ENCODE data around the gene STYXL2.

Gene STYXL2

GRCh38 chr1:167061073-167061464 lies 32.8 kb upstream of the STYXL2 start:
- H3K27me3 ChIP-seq (replicated peaks; ENCODE audit: control insufficient read depth, insufficient read depth, low read length) = no peaks in the 10 kb centered on the region; the same call in 1 of the 2 replicates
- no peak for TF ChIP-seq CTCF (IDR thresholded peaks at IDR 0.05; ENCODE audit: insufficient read depth, low read length, poor library complexity, severe bottlenecking)
- no peak for DNase-seq (ENCODE audit: extremely low read depth, insufficient read length)
- no peaks in the 10 kb centered on the region for H3K36me3 ChIP-seq (ENCODE audit: control insufficient read depth, insufficient read depth, low read length)
- H3K4me3 ChIP-seq (replicated peaks; ENCODE audit: low read depth, low read length) = no peak overlapping the region

- H3K27me3 ChIP-seq (replicated peaks; ENCODE audit: control insufficient read depth, insufficient read depth, low read length) = no peaks in the 10 kb centered on the region; the same call in 1 of the 2 replicates
- no peak overlapping the region for H3K4me3 ChIP-seq (replicated peaks; ENCODE audit: low read depth, low read length)
- DNase-seq (ENCODE audit: extremely low read depth, insufficient read length) = no peak
- H3K36me3 ChIP-seq (ENCODE audit: control insufficient read depth, insufficient read depth, low read length) = no peaks in the 10 kb centered on the region
- TF ChIP-seq CTCF (IDR thresholded peaks at IDR 0.05; ENCODE audit: insufficient read depth, low read length, poor library complexity, severe bottlenecking) = no peak
Measured at GRCh38 chr1:167064621-167065020, 29.3 kb upstream of the STYXL2 start.

- Histone ChIP-seq H3K36me3 (ENCODE audit: control insufficient read depth, insufficient read depth, low read length) (no peaks in the 10 kb centered on the region), H3K27me3 (replicated peaks; ENCODE audit: control insufficient read depth, insufficient read depth, low read length) (no peaks in the 10 kb centered on the region; the same call in 1 of the 2 replicates), H3K4me3 (replicated peaks; ENCODE audit: low read depth, low read length) (no peak overlapping the region)
- DNase-seq (ENCODE audit: extremely low read depth, insufficient read length) = no peak
- no peak for TF ChIP-seq CTCF (IDR thresholded peaks at IDR 0.05; ENCODE audit: insufficient read depth, low read length, poor library complexity, severe bottlenecking)
Measured at GRCh38 chr1:167065471-167065870, 28.4 kb upstream of the STYXL2 start.

GRCh38 chr1:167066333-167067122 lies 27.3 kb upstream of the STYXL2 start:
- Histone ChIP-seq H3K36me3 (ENCODE audit: control insufficient read depth, insufficient read depth, low read length) (no peaks in the 10 kb centered on the region), H3K27me3 (replicated peaks; ENCODE audit: control insufficient read depth, insufficient read depth, low read length) (no peaks in the 10 kb centered on the region; the same call in 1 of the 2 replicates), H3K4me3 (replicated peaks; ENCODE audit: low read depth, low read length) (no peak overlapping the region)
- peak; percentile 68 for DNase-seq (ENCODE audit: extremely low read depth, insufficient read length)
- TF ChIP-seq CTCF (IDR thresholded peaks at IDR 0.05; ENCODE audit: insufficient read depth, low read length, poor library complexity, severe bottlenecking) = peak; percentile 94

- Histone ChIP-seq H3K4me3 (replicated peaks; ENCODE audit: low read depth, low read length) (no peak overlapping the region), H3K27me3 (replicated peaks; ENCODE audit: control insufficient read depth, insufficient read depth, low read length) (no peaks in the 10 kb centered on the region; the same call in 1 of the 2 replicates), H3K36me3 (ENCODE audit: control insufficient read depth, insufficient read depth, low read length) (no peaks in the 10 kb centered on the region)
- TF ChIP-seq CTCF (IDR thresholded peaks at IDR 0.05; ENCODE audit: insufficient read depth, low read length, poor library complexity, severe bottlenecking) = no peak
- DNase-seq (ENCODE audit: extremely low read depth, insufficient read length) = no peak
Measured at GRCh38 chr1:167067904-167068303, 26.0 kb upstream of the STYXL2 start.
